ENCODE results near the gene AMBRA1.

AMBRA1 gene

DNA sequence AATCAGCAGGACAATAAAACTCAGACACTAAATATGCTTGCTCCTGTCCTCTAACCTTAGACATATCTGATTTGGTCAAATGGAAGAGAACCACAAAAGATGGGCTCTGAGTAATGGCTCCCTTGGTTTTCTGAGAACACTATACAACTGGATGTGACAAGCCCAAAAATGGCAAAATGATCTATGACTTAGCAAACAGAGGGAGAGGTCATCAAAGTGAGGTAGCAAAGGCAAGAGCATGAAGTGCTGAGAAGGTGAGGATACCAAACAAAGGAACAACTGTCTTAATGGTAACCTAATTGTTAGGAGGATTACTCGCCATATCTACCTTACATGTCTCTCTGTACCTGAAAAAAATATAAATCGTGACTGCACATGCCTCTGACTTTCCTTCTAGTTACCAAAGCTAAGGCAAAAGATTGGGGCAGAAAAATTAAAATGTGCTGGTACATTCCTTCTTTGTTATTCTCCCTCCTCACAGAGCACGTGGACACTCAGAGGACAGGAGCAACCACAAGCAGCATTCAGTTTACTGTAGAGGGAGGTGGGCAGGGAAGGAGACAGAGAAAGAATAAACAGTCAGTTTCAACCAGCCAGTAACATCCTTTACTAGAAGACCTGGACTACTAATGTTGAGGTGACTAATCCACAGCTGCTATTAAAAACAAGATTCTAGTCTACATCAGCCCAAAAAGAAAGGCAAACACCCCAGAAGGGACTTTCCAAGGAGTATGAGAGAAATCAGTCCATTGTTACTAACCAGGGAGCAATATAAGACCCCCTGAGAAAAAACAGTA is 88.8 kb downstream of the AMBRA1 start:
- H2AFZ ChIP-seq (ENCODE audit: low read depth) = no peak overlapping the region
- H3K4me2 ChIP-seq = peak overlapping the region; percentile 57
- H3K4me3 ChIP-seq (IDR thresholded peaks at IDR 0.05; ENCODE audit: insufficient read depth, low read depth, low read length) = no peak overlapping the region
- H3K79me2 ChIP-seq (ENCODE audit: insufficient read depth, low read depth) = 0 out of 2 replicates have a peak, but pooled peaks cover 3% of the 10 kb centered on the region
- peak overlapping the region; percentile 17; the same call in 1 of the 2 replicates for H3K9ac ChIP-seq
- H3K27ac ChIP-seq = peak overlapping the region; percentile 64
- TF ChIP-seq, protein P1, sequence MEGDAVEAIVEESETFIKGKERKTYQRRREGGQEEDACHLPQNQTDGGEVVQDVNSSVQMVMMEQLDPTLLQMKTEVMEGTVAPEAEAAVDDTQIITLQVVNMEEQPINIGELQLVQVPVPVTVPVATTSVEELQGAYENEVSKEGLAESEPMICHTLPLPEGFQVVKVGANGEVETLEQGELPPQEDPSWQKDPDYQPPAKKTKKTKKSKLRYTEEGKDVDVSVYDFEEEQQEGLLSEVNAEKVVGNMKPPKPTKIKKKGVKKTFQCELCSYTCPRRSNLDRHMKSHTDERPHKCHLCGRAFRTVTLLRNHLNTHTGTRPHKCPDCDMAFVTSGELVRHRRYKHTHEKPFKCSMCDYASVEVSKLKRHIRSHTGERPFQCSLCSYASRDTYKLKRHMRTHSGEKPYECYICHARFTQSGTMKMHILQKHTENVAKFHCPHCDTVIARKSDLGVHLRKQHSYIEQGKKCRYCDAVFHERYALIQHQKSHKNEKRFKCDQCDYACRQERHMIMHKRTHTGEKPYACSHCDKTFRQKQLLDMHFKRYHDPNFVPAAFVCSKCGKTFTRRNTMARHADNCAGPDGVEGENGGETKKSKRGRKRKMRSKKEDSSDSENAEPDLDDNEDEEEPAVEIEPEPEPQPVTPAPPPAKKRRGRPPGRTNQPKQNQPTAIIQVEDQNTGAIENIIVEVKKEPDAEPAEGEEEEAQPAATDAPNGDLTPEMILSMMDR (conservative IDR thresholded peaks at IDR 0.05; ENCODE audit: low read depth, low read length) = no peak
- no peaks in the 10 kb centered on the region for H3K27me3 ChIP-seq (ENCODE audit: insufficient read depth, low read depth)
- no peaks in the 10 kb centered on the region for H4K20me1 ChIP-seq (ENCODE audit: insufficient read depth)
- no peaks in the 10 kb centered on the region for H3K36me3 ChIP-seq (ENCODE audit: insufficient read depth)
- H3K4me1 ChIP-seq (ENCODE audit: low read depth, poor library complexity, severe bottlenecking) = peaks cover 54% of the 10 kb centered on the region

DNA sequence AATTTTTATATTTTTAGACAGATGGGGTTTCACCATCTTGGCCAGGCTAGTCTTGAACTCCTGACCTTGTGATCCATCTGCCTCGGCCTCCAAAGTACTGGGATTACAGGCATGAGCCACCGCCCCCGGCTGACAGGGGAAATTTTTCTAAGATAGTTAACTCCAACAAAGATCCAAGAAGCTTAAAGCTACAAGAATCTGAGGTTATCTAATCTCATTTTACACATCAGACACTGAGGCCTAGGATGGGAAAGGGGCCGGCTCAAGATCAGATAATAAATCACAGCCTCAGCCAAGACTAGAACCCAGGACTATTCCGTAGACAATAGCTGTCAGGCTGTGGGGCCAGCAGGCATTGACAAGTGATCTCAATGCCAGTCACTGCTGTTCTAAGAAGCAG is 94.0 kb downstream of the AMBRA1 start:
- Histone ChIP-seq H3K4me1 (ENCODE audit: low read depth, poor library complexity, severe bottlenecking) (peaks cover 34% of the 10 kb centered on the region), H4K20me1 (ENCODE audit: insufficient read depth) (no peaks in the 10 kb centered on the region), H3K4me2 (no peak overlapping the region), H3K27ac (no peak overlapping the region), H3K36me3 (ENCODE audit: insufficient read depth) (no peaks in the 10 kb centered on the region), H3K9ac (no peak overlapping the region), H3K79me2 (ENCODE audit: insufficient read depth, low read depth) (0 out of 2 replicates have a peak, but pooled peaks cover 3% of the 10 kb centered on the region), H3K4me3 (IDR thresholded peaks at IDR 0.05; ENCODE audit: insufficient read depth, low read depth, low read length) (no peak overlapping the region), H2AFZ (ENCODE audit: low read depth) (no peak overlapping the region), H3K27me3 (ENCODE audit: insufficient read depth, low read depth) (no peaks in the 10 kb centered on the region)
- TF ChIP-seq, protein P1 (conservative IDR thresholded peaks at IDR 0.05; ENCODE audit: low read depth, low read length) = no peak

DNA sequence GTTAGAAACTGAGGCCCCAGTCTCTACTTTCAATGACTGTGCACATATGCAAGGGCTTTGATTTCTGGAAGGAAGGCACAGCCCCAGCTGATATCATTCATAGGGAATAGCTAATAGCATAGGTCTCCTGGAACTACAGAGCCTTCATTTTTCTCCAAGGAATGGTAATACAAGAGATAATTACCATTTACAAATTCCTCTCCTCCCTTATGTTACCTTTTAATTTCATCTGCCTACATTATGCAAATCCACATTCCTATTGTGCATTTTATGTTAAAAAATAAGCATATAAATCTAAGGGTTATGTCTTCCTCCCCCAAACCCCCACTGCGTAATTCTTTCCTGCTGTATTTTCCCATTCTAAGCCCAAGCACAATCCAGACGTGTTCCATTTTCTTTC is 94.9 kb downstream of the AMBRA1 start:
- Histone ChIP-seq H3K4me2 (no peak overlapping the region), H3K79me2 (ENCODE audit: insufficient read depth, low read depth) (0 out of 2 replicates have a peak, but pooled peaks cover 3% of the 10 kb centered on the region), H4K20me1 (ENCODE audit: insufficient read depth) (no peaks in the 10 kb centered on the region), H3K36me3 (ENCODE audit: insufficient read depth) (no peaks in the 10 kb centered on the region), H3K9ac (no peak overlapping the region), H2AFZ (ENCODE audit: low read depth) (no peak overlapping the region), H3K27me3 (ENCODE audit: insufficient read depth, low read depth) (no peaks in the 10 kb centered on the region), H3K4me3 (IDR thresholded peaks at IDR 0.05; ENCODE audit: insufficient read depth, low read depth, low read length) (no peak overlapping the region), H3K4me1 (ENCODE audit: low read depth, poor library complexity, severe bottlenecking) (peaks cover 26% of the 10 kb centered on the region), H3K27ac (no peak overlapping the region)
- TF ChIP-seq, protein P1 (conservative IDR thresholded peaks at IDR 0.05; ENCODE audit: low read depth, low read length) = no peak

DNA sequence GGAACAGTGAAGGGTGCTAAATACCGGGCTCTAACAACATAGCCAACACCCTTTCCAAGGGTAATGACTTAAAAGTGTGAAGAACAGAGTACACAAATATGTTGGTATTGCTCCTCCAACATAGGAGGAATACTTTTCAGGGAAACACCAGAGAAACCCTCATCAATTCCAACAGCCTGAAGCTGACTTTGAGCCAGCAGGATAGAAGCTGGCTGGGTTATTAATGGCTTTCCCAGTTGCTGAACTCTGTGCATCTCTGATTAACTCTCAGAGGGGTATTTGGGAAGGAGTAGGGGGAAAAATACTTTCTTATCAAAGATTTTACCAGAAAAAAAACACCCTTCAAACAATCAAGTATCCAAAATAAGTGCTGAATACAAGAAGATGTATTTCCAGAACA is 95.6 kb downstream of the AMBRA1 start:
- H3K27ac ChIP-seq = no peak overlapping the region
- H3K4me1 ChIP-seq (ENCODE audit: low read depth, poor library complexity, severe bottlenecking) = peaks cover 18% of the 10 kb centered on the region
- H3K9ac ChIP-seq = no peak overlapping the region
- no peaks in the 10 kb centered on the region for H4K20me1 ChIP-seq (ENCODE audit: insufficient read depth)
- H3K4me2 ChIP-seq = no peak overlapping the region
- no peaks in the 10 kb centered on the region for H3K27me3 ChIP-seq (ENCODE audit: insufficient read depth, low read depth)
- TF ChIP-seq, protein P1 (conservative IDR thresholded peaks at IDR 0.05; ENCODE audit: low read depth, low read length) = no peak
- H3K79me2 ChIP-seq (ENCODE audit: insufficient read depth, low read depth) = 0 out of 2 replicates have a peak, but pooled peaks cover 3% of the 10 kb centered on the region
- H2AFZ ChIP-seq (ENCODE audit: low read depth) = no peak overlapping the region
- H3K4me3 ChIP-seq (IDR thresholded peaks at IDR 0.05; ENCODE audit: insufficient read depth, low read depth, low read length) = no peak overlapping the region
- no peaks in the 10 kb centered on the region for H3K36me3 ChIP-seq (ENCODE audit: insufficient read depth)

Data from KMS-11 (cell line).